Lower leg skin (tissue), 3 donors: ENCODE results near the gene TYW1B.
"Not testable (repeated sequence)": the region's sequence is repeated elsewhere in the genome, so short reads cannot be mapped to it uniquely, and the experiment has no call there.

Experiments used
- POLR2A ChIP-seq, 2 donors: fragments of 450-650 bp; IDR thresholded peaks; one replicate each; pipeline ENCODE4 v1.6.1; 2016 to 2017; ENCODE audit warnings: antibody characterized with exemption in 2 of 2, mild to moderate bottlenecking in 1 of 2, moderate library complexity in 1 of 2
- TF ChIP-seq, protein P1 (sequence below), 3 donors: fragments of 450-650 bp; IDR thresholded peaks; one replicate each; pipeline ENCODE4 v1.5.1; 2016; ENCODE audit warnings: antibody characterized with exemption in 3 of 3, mild to moderate bottlenecking in 3 of 3, moderate library complexity in 2 of 3

DNA sequence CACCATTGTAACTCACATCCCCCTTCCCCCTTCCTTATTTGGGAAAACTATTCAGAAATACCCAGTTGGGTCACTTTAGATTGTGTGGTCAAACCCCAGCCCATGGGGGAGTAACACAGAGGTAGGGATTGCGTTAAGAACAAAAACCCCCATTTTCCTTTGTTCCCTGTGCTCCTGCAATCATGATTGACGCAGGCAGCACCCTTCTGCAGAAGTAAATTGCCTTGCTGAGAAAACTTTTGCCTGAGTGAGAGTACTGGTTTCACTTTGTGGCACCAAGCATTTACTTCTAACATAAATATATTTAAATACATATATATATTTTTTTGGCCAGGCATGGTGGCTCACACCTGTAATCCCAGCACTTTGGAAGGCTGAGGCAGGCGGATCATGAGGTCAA lies 266.0 kb downstream of the TYW1B start:
- TF ChIP-seq, protein P1, sequence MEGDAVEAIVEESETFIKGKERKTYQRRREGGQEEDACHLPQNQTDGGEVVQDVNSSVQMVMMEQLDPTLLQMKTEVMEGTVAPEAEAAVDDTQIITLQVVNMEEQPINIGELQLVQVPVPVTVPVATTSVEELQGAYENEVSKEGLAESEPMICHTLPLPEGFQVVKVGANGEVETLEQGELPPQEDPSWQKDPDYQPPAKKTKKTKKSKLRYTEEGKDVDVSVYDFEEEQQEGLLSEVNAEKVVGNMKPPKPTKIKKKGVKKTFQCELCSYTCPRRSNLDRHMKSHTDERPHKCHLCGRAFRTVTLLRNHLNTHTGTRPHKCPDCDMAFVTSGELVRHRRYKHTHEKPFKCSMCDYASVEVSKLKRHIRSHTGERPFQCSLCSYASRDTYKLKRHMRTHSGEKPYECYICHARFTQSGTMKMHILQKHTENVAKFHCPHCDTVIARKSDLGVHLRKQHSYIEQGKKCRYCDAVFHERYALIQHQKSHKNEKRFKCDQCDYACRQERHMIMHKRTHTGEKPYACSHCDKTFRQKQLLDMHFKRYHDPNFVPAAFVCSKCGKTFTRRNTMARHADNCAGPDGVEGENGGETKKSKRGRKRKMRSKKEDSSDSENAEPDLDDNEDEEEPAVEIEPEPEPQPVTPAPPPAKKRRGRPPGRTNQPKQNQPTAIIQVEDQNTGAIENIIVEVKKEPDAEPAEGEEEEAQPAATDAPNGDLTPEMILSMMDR (IDR thresholded peaks at IDR 0.05): not testable (repeated sequence)
- TF ChIP-seq POLR2A (IDR thresholded peaks at IDR 0.05): not testable (repeated sequence)
